WTC11 (cell line): Measurements from ENCODE around the gene EDIL3.

Source experiments
- ATF1 ChIP-seq: sonication (generic); formaldehyde crosslinking; IDR thresholded peaks from 2 replicates; pipeline ENCODE4 v1.8.1; 2023; ENCODE audit warnings: mild to moderate bottlenecking, moderate library complexity, missing genetic modification reagents
- SP1 ChIP-seq: sonication (generic); formaldehyde crosslinking; conservative IDR thresholded peaks from 2 replicates; pipeline ENCODE4 v1.8.1; 2022; ENCODE audit warnings: missing genetic modification reagents
- ZNF263 ChIP-seq: sonication (generic); formaldehyde crosslinking; IDR thresholded peaks from 2 replicates; pipeline ENCODE4 v1.8.1; 2022; ENCODE audit warnings: low read depth, mild to moderate bottlenecking, moderate library complexity, missing genetic modification reagents
- ZNF416 ChIP-seq: fragments of 250-450 bp; sonication (Bioruptor Pico); IDR thresholded peaks from 2 replicates; pipeline ENCODE4 v1.9.0; 2021; ENCODE audit warnings: mild to moderate bottlenecking, inconsistent platforms
- TF ChIP-seq, protein P1 (sequence below): sonication (generic); formaldehyde crosslinking; IDR thresholded peaks from 2 replicates; pipeline ENCODE4 v1.8.1; 2023; ENCODE audit warnings: mild to moderate bottlenecking, missing genetic modification reagents
- TF ChIP-seq, protein P2 (sequence below): fragments of 200-600 bp; IDR thresholded peaks from 2 replicates; pipeline ENCODE4 v1.8.0; 2022; ENCODE audit warnings: antibody characterized with exemption
- TF ChIP-seq, protein P3 (sequence below): fragments of 250-450 bp; sonication (Bioruptor Pico); IDR thresholded peaks from 2 replicates; pipeline ENCODE4 v2.1.2; 2022; ENCODE audit warnings: mild to moderate bottlenecking, moderate library complexity
- TF ChIP-seq, protein P4 (sequence below): sonication (generic); formaldehyde crosslinking; IDR thresholded peaks from 2 replicates; pipeline ENCODE4 v1.8.1; 2023; ENCODE audit warnings: mild to moderate bottlenecking, missing genetic modification reagents, moderate library complexity
- TF ChIP-seq, protein P5 (sequence below): sonication (generic); formaldehyde crosslinking; IDR thresholded peaks from 2 replicates; pipeline ENCODE4 v1.8.1; 2022; ENCODE audit warnings: low read depth, mild to moderate bottlenecking, moderate library complexity, missing genetic modification reagents, borderline replicate concordance

DNA sequence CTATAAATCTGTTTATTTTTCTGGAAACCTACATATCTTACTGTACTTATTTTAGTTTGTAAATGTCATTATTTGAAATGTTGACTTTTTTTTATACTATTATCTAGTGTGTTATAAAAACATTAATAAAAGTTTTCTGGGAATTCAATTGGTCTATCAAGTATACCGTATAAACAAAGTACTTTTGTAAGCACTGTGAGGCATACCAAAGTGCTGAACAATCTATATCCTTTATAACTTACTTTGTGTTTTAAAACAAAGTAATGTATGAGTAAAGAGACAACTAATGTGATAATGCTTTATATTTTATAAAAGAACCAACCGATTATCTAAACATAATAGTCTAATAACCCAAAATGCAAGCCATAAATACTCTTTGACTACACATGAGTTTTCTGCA is 23.1 kb downstream of the EDIL3 start:
- TF ChIP-seq, protein P1, sequence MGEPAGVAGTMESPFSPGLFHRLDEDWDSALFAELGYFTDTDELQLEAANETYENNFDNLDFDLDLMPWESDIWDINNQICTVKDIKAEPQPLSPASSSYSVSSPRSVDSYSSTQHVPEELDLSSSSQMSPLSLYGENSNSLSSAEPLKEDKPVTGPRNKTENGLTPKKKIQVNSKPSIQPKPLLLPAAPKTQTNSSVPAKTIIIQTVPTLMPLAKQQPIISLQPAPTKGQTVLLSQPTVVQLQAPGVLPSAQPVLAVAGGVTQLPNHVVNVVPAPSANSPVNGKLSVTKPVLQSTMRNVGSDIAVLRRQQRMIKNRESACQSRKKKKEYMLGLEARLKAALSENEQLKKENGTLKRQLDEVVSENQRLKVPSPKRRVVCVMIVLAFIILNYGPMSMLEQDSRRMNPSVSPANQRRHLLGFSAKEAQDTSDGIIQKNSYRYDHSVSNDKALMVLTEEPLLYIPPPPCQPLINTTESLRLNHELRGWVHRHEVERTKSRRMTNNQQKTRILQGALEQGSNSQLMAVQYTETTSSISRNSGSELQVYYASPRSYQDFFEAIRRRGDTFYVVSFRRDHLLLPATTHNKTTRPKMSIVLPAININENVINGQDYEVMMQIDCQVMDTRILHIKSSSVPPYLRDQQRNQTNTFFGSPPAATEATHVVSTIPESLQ (CRISPR knock-in tag), result no peak
- TF ChIP-seq, protein P2, sequence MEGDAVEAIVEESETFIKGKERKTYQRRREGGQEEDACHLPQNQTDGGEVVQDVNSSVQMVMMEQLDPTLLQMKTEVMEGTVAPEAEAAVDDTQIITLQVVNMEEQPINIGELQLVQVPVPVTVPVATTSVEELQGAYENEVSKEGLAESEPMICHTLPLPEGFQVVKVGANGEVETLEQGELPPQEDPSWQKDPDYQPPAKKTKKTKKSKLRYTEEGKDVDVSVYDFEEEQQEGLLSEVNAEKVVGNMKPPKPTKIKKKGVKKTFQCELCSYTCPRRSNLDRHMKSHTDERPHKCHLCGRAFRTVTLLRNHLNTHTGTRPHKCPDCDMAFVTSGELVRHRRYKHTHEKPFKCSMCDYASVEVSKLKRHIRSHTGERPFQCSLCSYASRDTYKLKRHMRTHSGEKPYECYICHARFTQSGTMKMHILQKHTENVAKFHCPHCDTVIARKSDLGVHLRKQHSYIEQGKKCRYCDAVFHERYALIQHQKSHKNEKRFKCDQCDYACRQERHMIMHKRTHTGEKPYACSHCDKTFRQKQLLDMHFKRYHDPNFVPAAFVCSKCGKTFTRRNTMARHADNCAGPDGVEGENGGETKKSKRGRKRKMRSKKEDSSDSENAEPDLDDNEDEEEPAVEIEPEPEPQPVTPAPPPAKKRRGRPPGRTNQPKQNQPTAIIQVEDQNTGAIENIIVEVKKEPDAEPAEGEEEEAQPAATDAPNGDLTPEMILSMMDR, result no peak
- no peak for TF ChIP-seq ZNF416 (CRISPR knock-in tag)
- TF ChIP-seq, protein P3, sequence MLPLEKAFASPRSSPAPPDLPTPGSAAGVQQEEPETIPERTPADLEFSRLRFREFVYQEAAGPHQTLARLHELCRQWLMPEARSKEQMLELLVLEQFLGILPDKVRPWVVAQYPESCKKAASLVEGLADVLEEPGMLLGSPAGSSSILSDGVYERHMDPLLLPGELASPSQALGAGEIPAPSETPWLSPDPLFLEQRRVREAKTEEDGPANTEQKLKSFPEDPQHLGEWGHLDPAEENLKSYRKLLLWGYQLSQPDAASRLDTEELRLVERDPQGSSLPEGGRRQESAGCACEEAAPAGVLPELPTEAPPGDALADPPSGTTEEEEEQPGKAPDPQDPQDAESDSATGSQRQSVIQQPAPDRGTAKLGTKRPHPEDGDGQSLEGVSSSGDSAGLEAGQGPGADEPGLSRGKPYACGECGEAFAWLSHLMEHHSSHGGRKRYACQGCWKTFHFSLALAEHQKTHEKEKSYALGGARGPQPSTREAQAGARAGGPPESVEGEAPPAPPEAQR (CRISPR knock-in tag), result no peak
- TF ChIP-seq, protein P4, sequence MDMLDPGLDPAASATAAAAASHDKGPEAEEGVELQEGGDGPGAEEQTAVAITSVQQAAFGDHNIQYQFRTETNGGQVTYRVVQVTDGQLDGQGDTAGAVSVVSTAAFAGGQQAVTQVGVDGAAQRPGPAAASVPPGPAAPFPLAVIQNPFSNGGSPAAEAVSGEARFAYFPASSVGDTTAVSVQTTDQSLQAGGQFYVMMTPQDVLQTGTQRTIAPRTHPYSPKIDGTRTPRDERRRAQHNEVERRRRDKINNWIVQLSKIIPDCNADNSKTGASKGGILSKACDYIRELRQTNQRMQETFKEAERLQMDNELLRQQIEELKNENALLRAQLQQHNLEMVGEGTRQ (CRISPR knock-in tag), result no peak
- TF ChIP-seq, protein P5, sequence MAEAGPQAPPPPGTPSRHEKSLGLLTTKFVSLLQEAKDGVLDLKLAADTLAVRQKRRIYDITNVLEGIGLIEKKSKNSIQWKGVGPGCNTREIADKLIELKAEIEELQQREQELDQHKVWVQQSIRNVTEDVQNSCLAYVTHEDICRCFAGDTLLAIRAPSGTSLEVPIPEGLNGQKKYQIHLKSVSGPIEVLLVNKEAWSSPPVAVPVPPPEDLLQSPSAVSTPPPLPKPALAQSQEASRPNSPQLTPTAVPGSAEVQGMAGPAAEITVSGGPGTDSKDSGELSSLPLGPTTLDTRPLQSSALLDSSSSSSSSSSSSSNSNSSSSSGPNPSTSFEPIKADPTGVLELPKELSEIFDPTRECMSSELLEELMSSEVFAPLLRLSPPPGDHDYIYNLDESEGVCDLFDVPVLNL, result no peak
- no peak for TF ChIP-seq ZNF263
- no peak for TF ChIP-seq SP1
- TF ChIP-seq ATF1 (CRISPR knock-in tag), result no peak
